Testis (tissue), 2 donors: ENCODE data around the gene ZNF486.
"Not testable (repeated sequence)": the region's sequence is repeated elsewhere in the genome, so short reads cannot be mapped to it uniquely, and the experiment has no call there.

Experiments used
- CTCF ChIP-seq, 3 experiments: fragments of 450-650 bp in 2 of 3; fragments of 200-600 bp in 1 of 3; sonication (generic) in 1 of 3; IDR thresholded peaks; one replicate each; pipeline ENCODE4 v1.5.1; 2016 to 2019; ENCODE audit warnings: antibody characterized with exemption in 3 of 3, mild to moderate bottlenecking in 2 of 3, moderate library complexity in 1 of 3
- POLR2A ChIP-seq: fragments of 450-650 bp; IDR thresholded peaks from one replicate; pipeline ENCODE4 v1.6.1; 2017; ENCODE audit warnings: antibody characterized with exemption, mild to moderate bottlenecking, moderate library complexity

DNA sequence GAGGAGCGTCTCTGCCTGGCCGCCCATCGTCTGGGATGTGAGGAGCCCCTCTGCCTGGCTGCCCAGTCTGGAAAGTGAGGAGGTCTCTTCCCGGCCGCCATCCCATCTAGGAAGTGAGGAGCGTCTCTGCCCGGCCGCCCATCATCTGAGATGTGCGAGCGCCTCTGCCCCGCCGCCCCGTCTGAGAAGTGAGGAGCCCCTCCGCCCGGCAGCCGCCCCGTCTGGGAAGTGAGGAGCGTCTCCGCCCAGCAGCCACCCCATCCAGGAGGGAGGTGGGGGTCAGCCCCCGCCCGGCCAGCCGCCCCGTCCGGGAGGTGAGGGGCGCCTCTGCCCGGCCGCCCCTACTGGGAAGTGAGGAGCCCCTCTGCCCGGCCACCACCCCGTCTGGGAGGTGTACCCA lies 29.3 kb upstream of the ZNF486 start:
- TF ChIP-seq CTCF (IDR thresholded peaks at IDR 0.05); POLR2A: not testable (repeated sequence)
